B cell (primary cell): ENCODE results near the gene KCNA10. TPM values are rescaled to one million over a fixed set of nuclear protein-coding genes. Genes with fewer than 3 reads are reported as not detected.

Experiments used
- ATAC-seq: fragments of 200-7000 bp; cut with Tn5 transposase; one replicate; pipeline ENCODE4 v1.10.0; 2021; ENCODE audit warnings: low read depth, mild to moderate bottlenecking, moderate number of reproducible peaks, moderate library complexity
- CTCF ChIA-PET: fragments of 350-600 bp; sonication (Branson Sonifier 250); formaldehyde crosslinking; loops from one replicate; lab custom pipeline; 2021; ENCODE audit warnings: antibody characterized with exemption, inconsistent platforms; lab: Charles Lee
- POLR2A ChIA-PET: fragments of 350-600 bp; sonication (Branson Sonifier 250); formaldehyde crosslinking; loops from one replicate; lab custom pipeline; 2021; ENCODE audit warnings: antibody characterized with exemption; lab: Charles Lee
- DNase-seq: peaks from one replicate; pipeline ENCODE4 v3.0.0; 2013
- H2AFZ ChIP-seq: 2 replicates; pipeline ENCODE4 v1.6.1; 2012; ENCODE audit warnings: mild to moderate bottlenecking, low read depth, low read length; ENCODE audit not compliant: insufficient read depth, poor library complexity, severe bottlenecking
- H3K27ac ChIP-seq, 2 donors: 1 replicate in 1 of 2; 2 replicates in 1 of 2; pipeline ENCODE4 v1.5.1; 2012 to 2013; ENCODE audit warnings: low read length in 2 of 2, mild to moderate bottlenecking in 2 of 2, moderate library complexity in 1 of 2
- H3K27me3 ChIP-seq, 4 experiments: fragments of 200-600 bp in 1 of 4; sonication (generic) in 1 of 4; replicated peaks in 1 of 4; 1 replicate in 2 of 4; 2 replicates in 2 of 4; pipeline versions ENCODE4 v1.6.1 to v1.7.0; 2013 to 2016; ENCODE audit warnings: low read length in 3 of 4, mild to moderate bottlenecking in 2 of 4, mixed read lengths in 1 of 4, moderate library complexity in 1 of 4; ENCODE audit not compliant: insufficient read depth in 4 of 4, control insufficient read depth in 3 of 4; ENCODE audit errors: control extremely low read depth in 1 of 4
- H3K36me3 ChIP-seq, 2 experiments: replicated peaks in 1 of 2; 1 replicate in 1 of 2; 2 replicates in 1 of 2; pipeline versions ENCODE4 v1.6.1 to v1.7.1; 2013; ENCODE audit warnings: low read length in 1 of 2; ENCODE audit not compliant: insufficient read depth in 2 of 2, control insufficient read depth in 1 of 2; ENCODE audit errors: control extremely low read depth in 1 of 2, extremely low read depth in 1 of 2
- H3K4me1 ChIP-seq, 2 donors: fragments of 200-600 bp in 1 of 2; sonication (generic) in 1 of 2; 1 replicate in 1 of 2; 2 replicates in 1 of 2; pipeline versions ENCODE4 v1.5.1 to v1.6.1; 2013 to 2017; ENCODE audit warnings: low read length in 2 of 2; ENCODE audit not compliant: control insufficient read depth in 2 of 2, insufficient read depth in 2 of 2
- H3K4me2 ChIP-seq: replicated peaks from 2 replicates; pipeline ENCODE3; 2012; ENCODE audit warnings: mild to moderate bottlenecking, low read depth, low read length; ENCODE audit not compliant: poor library complexity, severe bottlenecking
- H3K4me3 ChIP-seq, 5 experiments: fragments of 200-600 bp in 1 of 5; sonication (generic) in 1 of 5; 1 replicate in 3 of 5; 2 replicates in 2 of 5; pipeline versions ENCODE4 v1.5.1 to v1.7.0; 2011 to 2016; ENCODE audit warnings: low read length in 4 of 5, mild to moderate bottlenecking in 4 of 5, low read depth in 2 of 5, control low read depth in 1 of 5, moderate library complexity in 1 of 5; ENCODE audit not compliant: insufficient read depth in 1 of 5; ENCODE audit errors: control extremely low read depth in 1 of 5, extremely low read depth in 1 of 5
- H3K79me2 ChIP-seq: fragments of 200-600 bp; sonication (generic); one replicate; pipeline ENCODE4 v1.6.0; 2016; ENCODE audit warnings: low read length; ENCODE audit not compliant: control insufficient read depth, insufficient read depth
- H3K9ac ChIP-seq: fragments of 200-600 bp; sonication (generic); 2 replicates; pipeline ENCODE4 v1.6.1; 2017; ENCODE audit warnings: mild to moderate bottlenecking, low read length, moderate library complexity
- H3K9me3 ChIP-seq, 3 donors: one replicate each; pipeline versions ENCODE4 v1.6.1 to v1.7.1; 2013; ENCODE audit warnings: low read length in 2 of 3; ENCODE audit not compliant: control insufficient read depth in 2 of 3, insufficient read depth in 1 of 3; ENCODE audit errors: control extremely low read depth in 1 of 3
- H4K20me1 ChIP-seq: 2 replicates; pipeline ENCODE4 v1.6.0; 2012; ENCODE audit warnings: mild to moderate bottlenecking, low read length; ENCODE audit not compliant: insufficient read depth, control insufficient read depth, poor library complexity, severe bottlenecking
- H3K27ac Mint-ChIP-seq: one replicate; pipeline ENCODE4 v1.8.0; 2021; ENCODE audit warnings: mixed read lengths
- H3K27me3 Mint-ChIP-seq: one replicate; pipeline ENCODE4 v1.8.0; 2021; ENCODE audit warnings: mixed read lengths
- H3K4me1 Mint-ChIP-seq: one replicate; pipeline ENCODE4 v1.8.0; 2021; ENCODE audit warnings: mixed read lengths
- H3K4me3 Mint-ChIP-seq: one replicate; pipeline ENCODE4 v1.8.0; 2021; ENCODE audit warnings: mixed read lengths
- H3K9me3 Mint-ChIP-seq: one replicate; pipeline ENCODE4 v1.8.0; 2022; ENCODE audit warnings: mixed read lengths; ENCODE audit not compliant: insufficient read depth
- EZH2 ChIP-seq: IDR thresholded peaks from 2 replicates; pipeline ENCODE4 v1.6.1; 2012; ENCODE audit warnings: borderline replicate concordance, low read depth, mild to moderate bottlenecking, moderate library complexity, low read length; ENCODE audit not compliant: insufficient read depth, poor library complexity, severe bottlenecking
- WGBS: methylation state at CpG from one replicate; pipeline ENCODE4 v1.1.5; 2013; ENCODE audit warnings: missing lambda C conversion rate; ENCODE audit not compliant: insufficient coverage; 5-methylcytosine and 5-hydroxymethylcytosine counted together
- intact Hi-C: fragments of 100-400 bp; cut with micrococcal nuclease; formaldehyde crosslinking; loops from one replicate; pipeline ENCODE4 v1.10.0; 2022
- polyA plus RNA-seq: library from polyadenylated mRNA; depleted of rRNA; stranded (reverse); fragments of >200 nt; gene quantifications from 2 replicates; pipeline ENCODE4 v1.2.3, GENCODE V29; 2012
- total RNA-seq, 2 donors: library from RNA; stranded (reverse); fragments of 120-200 nt in 1 of 2; gene quantifications; 1 replicate in 1 of 2; 2 replicates in 1 of 2; pipeline versions ENCODE4 v1.2.3 to v1.2.4, GENCODE V29; 2013 to 2022
- TF ChIP-seq, protein P1 (sequence below): fragments of 200-600 bp; IDR thresholded peaks from one replicate; pipeline ENCODE4 v1.8.0; 2022; ENCODE audit warnings: antibody characterized with exemption, mild to moderate bottlenecking

The KCNA10 gene
- total and polyA plus RNA-seq, 2 donors (not counting 1 experiment from before 2014, with no cell fraction given) = not detected

DNA sequence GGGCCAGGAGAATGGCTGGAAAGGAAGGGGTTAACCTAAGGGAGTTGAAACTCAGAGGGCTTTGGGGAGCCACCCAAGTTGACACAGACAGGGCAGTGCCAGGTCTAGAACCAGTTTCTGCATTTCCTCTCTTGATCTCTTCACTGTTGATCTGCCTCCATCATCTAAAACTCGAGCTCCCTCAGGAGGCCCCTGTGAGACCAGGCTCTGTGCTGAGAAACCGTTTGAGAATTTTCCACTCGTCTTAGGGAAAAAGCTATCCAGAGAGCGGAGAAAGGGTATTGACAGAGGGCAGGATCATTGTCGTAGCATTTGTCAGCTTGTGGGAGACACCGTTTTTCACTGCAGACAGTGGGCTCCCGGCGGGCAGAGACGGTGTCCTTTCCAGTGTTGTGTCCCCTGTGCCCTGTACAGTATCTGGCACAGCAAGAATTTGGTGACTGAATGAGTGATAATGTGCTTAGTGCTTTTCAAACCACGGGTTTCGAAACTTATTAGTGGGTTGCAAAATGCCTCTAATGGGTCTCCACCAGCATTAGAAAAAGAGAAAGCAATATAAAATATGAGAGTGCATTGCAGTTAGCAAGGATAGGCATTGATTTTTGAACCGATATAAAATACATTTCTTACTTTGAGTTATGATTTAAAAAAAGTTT, 36.9 kb downstream of the KCNA10 start:
- H3K4me2 ChIP-seq = no peak overlapping the region
- ChIA-PET CTCF (interaction anchor here (1.6 to 3.6 kb wide), 2 partner anchors 14 to 21 kb away, joined by 3 to 11 read pairs; no protein-coding TSS in a partner anchor), POLR2A (no interaction called here)
- ATAC-seq (no peak), DNase-seq (no peak)
- Mint-ChIP-seq H3K27ac (no peak overlapping the region), H3K27me3 (peaks cover 39% of the 10 kb centered on the region), H3K9me3 (no peaks in the 10 kb centered on the region), H3K4me1 (no peaks in the 10 kb centered on the region), H3K4me3 (no peak overlapping the region)
- no peaks in the 10 kb centered on the region for H3K79me2 ChIP-seq
- TF ChIP-seq, protein P1, sequence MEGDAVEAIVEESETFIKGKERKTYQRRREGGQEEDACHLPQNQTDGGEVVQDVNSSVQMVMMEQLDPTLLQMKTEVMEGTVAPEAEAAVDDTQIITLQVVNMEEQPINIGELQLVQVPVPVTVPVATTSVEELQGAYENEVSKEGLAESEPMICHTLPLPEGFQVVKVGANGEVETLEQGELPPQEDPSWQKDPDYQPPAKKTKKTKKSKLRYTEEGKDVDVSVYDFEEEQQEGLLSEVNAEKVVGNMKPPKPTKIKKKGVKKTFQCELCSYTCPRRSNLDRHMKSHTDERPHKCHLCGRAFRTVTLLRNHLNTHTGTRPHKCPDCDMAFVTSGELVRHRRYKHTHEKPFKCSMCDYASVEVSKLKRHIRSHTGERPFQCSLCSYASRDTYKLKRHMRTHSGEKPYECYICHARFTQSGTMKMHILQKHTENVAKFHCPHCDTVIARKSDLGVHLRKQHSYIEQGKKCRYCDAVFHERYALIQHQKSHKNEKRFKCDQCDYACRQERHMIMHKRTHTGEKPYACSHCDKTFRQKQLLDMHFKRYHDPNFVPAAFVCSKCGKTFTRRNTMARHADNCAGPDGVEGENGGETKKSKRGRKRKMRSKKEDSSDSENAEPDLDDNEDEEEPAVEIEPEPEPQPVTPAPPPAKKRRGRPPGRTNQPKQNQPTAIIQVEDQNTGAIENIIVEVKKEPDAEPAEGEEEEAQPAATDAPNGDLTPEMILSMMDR = no peak
- no peak for TF ChIP-seq EZH2
- H3K9me3 ChIP-seq = no peaks in the 10 kb centered on the region
- no peaks in the 10 kb centered on the region for H3K4me1 ChIP-seq
- no peaks in the 10 kb centered on the region for H4K20me1 ChIP-seq
- H3K27ac ChIP-seq = no peak overlapping the region
- 80% methylated on average over 9 of the region's 12 CpGs for WGBS
- H3K36me3 ChIP-seq = no peaks in the 10 kb centered on the region
- H2AFZ ChIP-seq = no peak overlapping the region
- intact Hi-C loops = no loop called here
- peaks cover 0 to 13% (median 4%) of the 10 kb centered on the region in 4 experiments for H3K27me3 ChIP-seq
- no peak overlapping the region for H3K9ac ChIP-seq
- no peak overlapping the region for H3K4me3 ChIP-seq

DNA sequence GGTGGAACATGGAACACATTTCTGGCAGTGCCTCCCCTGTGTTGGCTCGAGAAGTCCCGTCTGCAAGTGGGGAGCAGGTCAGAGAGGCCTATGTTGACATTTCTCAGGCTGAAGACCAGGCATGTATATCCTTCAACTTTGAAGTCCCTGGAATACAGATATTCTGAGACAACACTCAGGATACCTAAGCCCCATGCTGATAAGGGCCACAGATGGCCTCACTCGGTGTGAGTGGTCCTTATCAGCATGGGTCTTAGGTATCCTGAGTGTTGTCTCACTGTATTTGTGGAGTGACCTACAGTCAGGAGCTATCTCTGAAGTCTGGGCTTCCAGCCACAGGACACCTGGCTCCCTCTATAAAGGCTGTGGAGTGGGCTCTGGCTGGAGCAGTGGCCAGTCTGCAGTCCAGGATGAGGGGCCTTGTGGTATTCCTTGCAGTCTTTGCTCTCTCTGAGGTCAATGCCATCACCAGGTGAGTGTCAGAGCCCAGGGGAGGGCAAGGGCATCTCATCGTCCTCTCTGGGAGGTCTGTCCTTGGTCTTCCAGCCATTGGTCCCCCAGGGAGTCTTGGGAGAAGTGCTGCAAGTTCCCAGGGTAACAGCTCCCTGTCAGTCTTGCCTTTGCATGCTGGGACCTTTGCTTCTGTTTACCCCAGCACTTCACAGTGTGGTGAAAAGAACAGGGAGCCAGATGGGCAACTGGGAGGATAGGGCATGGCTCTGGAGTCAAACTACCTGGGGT, 38.4 kb downstream of the KCNA10 start:
- intact Hi-C loops = no loop called here
- ATAC-seq (no peak), DNase-seq (no peak)
- Histone ChIP-seq H3K4me1 (no peaks in the 10 kb centered on the region), H3K79me2 (no peaks in the 10 kb centered on the region), H3K36me3 (no peaks in the 10 kb centered on the region), H4K20me1 (no peaks in the 10 kb centered on the region), H3K9me3 (no peaks in the 10 kb centered on the region), H3K4me3 (no peak overlapping the region), H2AFZ (no peak overlapping the region), H3K27me3 (peaks cover 0 to 16% (median 4%) of the 10 kb centered on the region in 4 experiments), H3K4me2 (no peak overlapping the region), H3K27ac (no peak overlapping the region), H3K9ac (no peak overlapping the region)
- no peak overlapping the region for H3K4me3 Mint-ChIP-seq
- TF ChIP-seq EZH2 = no peak
- TF ChIP-seq, protein P1 = no peak
- 72% methylated on average over 4 of the region's 4 CpGs for WGBS
- no peaks in the 10 kb centered on the region for H3K9me3 Mint-ChIP-seq
- POLR2A ChIA-PET = no interaction called here
- CTCF ChIA-PET = interaction anchor here (3.6 kb wide), 1 partner anchor 20 kb away, joined by 11 read pairs; no protein-coding TSS in a partner anchor
- H3K27me3 Mint-ChIP-seq = peaks cover 45% of the 10 kb centered on the region
- H3K27ac Mint-ChIP-seq = no peak overlapping the region
- no peaks in the 10 kb centered on the region for H3K4me1 Mint-ChIP-seq
